ENCODE results near the gene BRPF1. TPM values are rescaled to one million over a fixed set of nuclear protein-coding genes. Genes with fewer than 3 reads are reported as not detected.

The BRPF1 gene
- total RNA-seq, 2 experiments from 2014 or later, result 23.7 to 25.6 TPM

- POLR2A ChIA-PET, result interaction anchor here (1.0 kb wide), 1 partner anchor 9 kb away, joined by 3 read pairs; the partner anchor contains the start of gene BRPF1
- Mint-ChIP-seq H3K9me3 (no peaks in the 10 kb centered on the region), H3K27me3 (no peaks in the 10 kb centered on the region), H3K4me3 (no peak overlapping the region), H3K36me3 (ENCODE audit: low read depth) (no peaks in the 10 kb centered on the region), H3K4me1 (ENCODE audit: low read depth) (peaks cover 21% of the 10 kb centered on the region), H3K27ac (no peak overlapping the region)
- CTCF ChIA-PET, result no interaction called here
- no peak overlapping the region for H3K4me3 ChIP-seq (ENCODE audit: low read length)
- no peaks in the 10 kb centered on the region for H3K9me3 ChIP-seq (ENCODE audit: control insufficient read depth in 1 of 2, insufficient read depth in 1 of 2, low read length in 2 of 2)
- no peak overlapping the region for H3K27ac ChIP-seq (ENCODE audit: low read depth in 1 of 2, low read length in 2 of 2)
- no peaks in the 10 kb centered on the region for H3K27me3 ChIP-seq (ENCODE audit: control insufficient read depth in 1 of 2, insufficient read depth in 2 of 2, low read length in 2 of 2)
- ATAC-seq (ENCODE audit: poor library complexity) (no peak), DNase-seq (no peak)
- no peak for TF ChIP-seq CTCF (IDR thresholded peaks at IDR 0.05)
- peaks cover 9% of the 10 kb centered on the region for H3K4me1 ChIP-seq (ENCODE audit: insufficient read depth, low read length)
- no peaks in the 10 kb centered on the region for H3K36me3 ChIP-seq (ENCODE audit: insufficient read depth, low read length)
- intact Hi-C loops (cut with DNase I, micrococcal nuclease), result no loop called here
Observed at GRCh38 chr3:9721700-9722060, 9.9 kb upstream of the BRPF1 start.

- no peak for TF ChIP-seq CTCF (IDR thresholded peaks at IDR 0.05)
- ATAC-seq (ENCODE audit: poor library complexity) (no peak), DNase-seq (no peak)
- no peaks in the 10 kb centered on the region for H3K36me3 ChIP-seq (ENCODE audit: insufficient read depth, low read length)
- Mint-ChIP-seq H3K36me3 (ENCODE audit: low read depth) (peaks cover 5% of the 10 kb centered on the region), H3K27ac (no peak overlapping the region), H3K9me3 (no peaks in the 10 kb centered on the region), H3K4me3 (no peak overlapping the region), H3K4me1 (ENCODE audit: low read depth) (peaks cover 40% of the 10 kb centered on the region), H3K27me3 (no peaks in the 10 kb centered on the region)
- H3K27ac ChIP-seq (ENCODE audit: low read depth in 1 of 2, low read length in 2 of 2), result no peak overlapping the region
- no peaks in the 10 kb centered on the region for H3K27me3 ChIP-seq (ENCODE audit: control insufficient read depth in 1 of 2, insufficient read depth in 2 of 2, low read length in 2 of 2)
- intact Hi-C loops (cut with DNase I, micrococcal nuclease), result loop anchor here (2.0 to 5.0 kb wide), 4 partner anchors 21 to 374 kb away; no protein-coding TSS in a partner anchor
- ChIA-PET CTCF (no interaction called here), POLR2A (no interaction called here)
- no peaks in the 10 kb centered on the region for H3K9me3 ChIP-seq (ENCODE audit: control insufficient read depth in 1 of 2, insufficient read depth in 1 of 2, low read length in 2 of 2)
- no peak overlapping the region for H3K4me3 ChIP-seq (ENCODE audit: low read length)
- peaks cover 23% of the 10 kb centered on the region for H3K4me1 ChIP-seq (ENCODE audit: insufficient read depth, low read length)
Observed at GRCh38 chr3:9725775-9726515, 5.6 kb upstream of the BRPF1 start.

GRCh38 chr3:9727041-9727595 lies 4.4 kb upstream of the BRPF1 start:
- peak overlapping the region; percentile 35 for H3K4me3 ChIP-seq (ENCODE audit: low read length)
- CTCF ChIA-PET, result interaction anchor here (0.6 to 1.9 kb wide), 8 partner anchors 9 to 82 kb away, joined by 3 to 9 read pairs (median 4); partner anchors contain the start of genes ARPC4, OGG1 and TADA3
- Mint-ChIP-seq H3K27ac (peak overlapping the region; percentile 22), H3K4me3 (peak overlapping the region; percentile 70), H3K27me3 (no peaks in the 10 kb centered on the region), H3K4me1 (ENCODE audit: low read depth) (peaks cover 44% of the 10 kb centered on the region), H3K36me3 (ENCODE audit: low read depth) (peaks cover 12% of the 10 kb centered on the region), H3K9me3 (no peaks in the 10 kb centered on the region)
- no peaks in the 10 kb centered on the region for H3K9me3 ChIP-seq (ENCODE audit: control insufficient read depth in 1 of 2, insufficient read depth in 1 of 2, low read length in 2 of 2)
- peak; percentile 81 for TF ChIP-seq CTCF (IDR thresholded peaks at IDR 0.05)
- ATAC-seq (ENCODE audit: poor library complexity) (peak; percentile 27), DNase-seq (peak in 13 of 14 experiments; percentile 38 to 83 (median 49))
- POLR2A ChIA-PET, result interaction anchor here (1.3 to 1.9 kb wide), 4 partner anchors 23 to 330 kb away, joined by 4 to 10 read pairs (median 7); partner anchors contain the start of genes ARPC4, MTMR14 and OGG1
- no peaks in the 10 kb centered on the region for H3K36me3 ChIP-seq (ENCODE audit: insufficient read depth, low read length)
- no peaks in the 10 kb centered on the region for H3K27me3 ChIP-seq (ENCODE audit: control insufficient read depth in 1 of 2, insufficient read depth in 2 of 2, low read length in 2 of 2)
- peaks cover 26% of the 10 kb centered on the region for H3K4me1 ChIP-seq (ENCODE audit: insufficient read depth, low read length)
- H3K27ac ChIP-seq (ENCODE audit: low read depth in 1 of 2, low read length in 2 of 2), result no peak overlapping the region
- intact Hi-C loops (cut with DNase I, micrococcal nuclease), result loop anchor here (2.0 to 5.0 kb wide), 4 partner anchors 22 to 375 kb away; no protein-coding TSS in a partner anchor
